HepG2 (cell line): ENCODE results near the gene SND1. TPM values are rescaled to one million over a fixed set of nuclear protein-coding genes. Genes with fewer than 3 reads are reported as not detected.

Experiments used
- ATAC-seq: fragments of 200-7000 bp; cut with Tn5 transposase; 3 replicates; pipeline ENCODE4 v1.9.1; 2020; ENCODE audit warnings: mild to moderate bottlenecking, moderate library complexity
- BruUV-seq: library from RNA; stranded (reverse); fragments of 400-500 nt; replicated peaks from 2 replicates; lab custom pipeline; 2021; lab: Mats Ljungman, UMichigan
- CTCF ChIA-PET: fragments of 300-600 bp; formaldehyde crosslinking; extraction: SDS; loops from one replicate; lab custom pipeline; 2021; ENCODE audit warnings: low total read pairs, inconsistent platforms, low intra/inter-chr PET ratio; lab: Yijun Ruan, JAX
- POLR2A ChIA-PET: fragments of 350-600 bp; sonication (Branson Sonifier 250); formaldehyde crosslinking; loops from one replicate; lab custom pipeline; 2020; ENCODE audit warnings: antibody characterized with exemption, inconsistent platforms; lab: Yijun Ruan, JAX
- DNase-seq: peaks from one replicate; pipeline ENCODE4 v3.0.0-alpha.2; 2015; ENCODE audit warnings: low spot score
- FAIRE-seq: peaks from 3 replicates; lab custom pipeline; 2011; peaks lifted over from hg19 to GRCh38; lab: Jason Lieb, UNC
- H2AFZ ChIP-seq: one replicate; pipeline ENCODE4 v1.6.1; 2011; ENCODE audit warnings: low read length, inconsistent platforms
- H3K27ac ChIP-seq: fragments of 300-600 bp; 3 replicates; pipeline ENCODE4 v1.8.0; 2011; ENCODE audit warnings: mixed run types, mild to moderate bottlenecking, mixed read lengths, low read length, inconsistent platforms; ENCODE audit not compliant: insufficient read depth; ENCODE audit errors: extremely low read length
- H3K27me3 ChIP-seq, 2 experiments: fragments of 200-600 bp in 1 of 2; 2 replicates in 1 of 2; 3 replicates in 1 of 2; pipeline versions ENCODE4 v1.6.0 to v1.8.0; 2011; ENCODE audit warnings: low read length in 2 of 2, mild to moderate bottlenecking in 2 of 2, moderate library complexity in 2 of 2, inconsistent platforms in 1 of 2; ENCODE audit not compliant: insufficient read depth in 2 of 2, control insufficient read depth in 1 of 2
- H3K36me3 ChIP-seq, 2 experiments: fragments of 200-600 bp in 1 of 2; replicated peaks in 1 of 2; 2 replicates in 1 of 2; 3 replicates in 1 of 2; pipeline versions ENCODE4 v1.5.1 to v1.8.0; 2011; ENCODE audit warnings: low read length in 2 of 2, inconsistent platforms in 1 of 2; ENCODE audit not compliant: insufficient read depth in 2 of 2, control insufficient read depth in 1 of 2
- H3K4me1 ChIP-seq: 2 replicates; pipeline ENCODE4 v1.5.1; 2012; ENCODE audit warnings: low read length, inconsistent platforms; ENCODE audit not compliant: insufficient read depth
- H3K4me2 ChIP-seq: 2 replicates; pipeline ENCODE4 v1.6.0; 2011; ENCODE audit warnings: low read depth, low read length, inconsistent platforms
- H3K4me3 ChIP-seq, 3 experiments: fragments of 200-600 bp in 1 of 3; sonication (generic), shearing (Covaris generic) in 1 of 3; replicated peaks in 1 of 3; 2 replicates each; pipeline ENCODE4 v1.5.1; 2011 to 2016; ENCODE audit warnings: low read length in 3 of 3, inconsistent platforms in 2 of 3, low read depth in 2 of 3, mild to moderate bottlenecking in 2 of 3, control low read depth in 1 of 3, mixed read lengths in 1 of 3; ENCODE audit not compliant: insufficient read depth in 1 of 3
- H3K79me2 ChIP-seq: one replicate; pipeline ENCODE4 v1.6.1; 2011; ENCODE audit warnings: low read length, inconsistent platforms; ENCODE audit not compliant: insufficient read depth
- H3K9ac ChIP-seq: 2 replicates; pipeline ENCODE4 v1.6.0; 2011; ENCODE audit warnings: mild to moderate bottlenecking, low read depth, low read length, inconsistent platforms; ENCODE audit not compliant: insufficient read depth
- H3K9me3 ChIP-seq: 2 replicates; pipeline ENCODE4 v1.5.1; 2012; ENCODE audit warnings: mild to moderate bottlenecking, low read length
- H4K20me1 ChIP-seq: 2 replicates; pipeline ENCODE4 v1.6.0; 2011; ENCODE audit warnings: inconsistent platforms, mild to moderate bottlenecking, low read length, moderate library complexity; ENCODE audit not compliant: insufficient read depth
- ARID2 ChIP-seq: sonication (generic); formaldehyde crosslinking; IDR thresholded peaks from 2 replicates; pipeline ENCODE4 v1.8.1; 2022; ENCODE audit warnings: mild to moderate bottlenecking, missing genetic modification reagents, borderline replicate concordance
- NFIC ChIP-seq: IDR thresholded peaks from 2 replicates; pipeline ENCODE4 v1.6.1; 2012; ENCODE audit warnings: mild to moderate bottlenecking, low read length, inconsistent platforms
- RELA ChIP-seq: sonication (generic); formaldehyde crosslinking; IDR thresholded peaks from 2 replicates; pipeline ENCODE4 v1.4.0; 2020; ENCODE audit warnings: missing genetic modification reagents
- SNAPC4 ChIP-seq: sonication (generic); formaldehyde crosslinking; IDR thresholded peaks from 2 replicates; pipeline ENCODE4 v1.4.0; 2020; ENCODE audit warnings: mild to moderate bottlenecking, missing genetic modification reagents
- ZNF609 ChIP-seq: sonication (generic); formaldehyde crosslinking; IDR thresholded peaks from 2 replicates; pipeline ENCODE4 v1.4.0; 2020; ENCODE audit warnings: mild to moderate bottlenecking, missing genetic modification reagents, borderline replicate concordance
- ZNF674 ChIP-seq: sonication (generic); formaldehyde crosslinking; IDR thresholded peaks from 2 replicates; pipeline ENCODE4 v1.5.0; 2020; ENCODE audit warnings: low read depth, mild to moderate bottlenecking, missing genetic modification reagents
- ZNF776 ChIP-seq: sonication (generic); formaldehyde crosslinking; IDR thresholded peaks from 2 replicates; pipeline ENCODE4 v1.4.0; 2020; ENCODE audit warnings: mild to moderate bottlenecking, missing genetic modification reagents
- ZZZ3 ChIP-seq: sonication (generic); formaldehyde crosslinking; IDR thresholded peaks from 2 replicates; pipeline ENCODE4 v1.4.0; 2020; ENCODE audit warnings: missing genetic modification reagents, mild to moderate bottlenecking, borderline replicate concordance
- WGBS: methylation state at CpG from one replicate; pipeline ENCODE4 v1.1.6; 2017; ENCODE audit warnings: low lambda C conversion rate; 5-methylcytosine and 5-hydroxymethylcytosine counted together
- in situ Hi-C: cut with HindIII; loops from 2 replicates; pipeline ENCODE4 v1.10.0; 2017; ENCODE audit warnings: low pct_unique_long_range_greater_than_20kb; ENCODE audit not compliant: extremely low pct_ligation_motif_present
- intact Hi-C: fragments of 100-400 bp; cut with micrococcal nuclease; formaldehyde crosslinking; loops from one replicate; pipeline ENCODE4 v1.10.0; 2022; ENCODE audit not compliant: unreplicated experiment
- polyA plus RNA-seq, 8 experiments: library from polyadenylated mRNA; depleted of rRNA in 3 of 8; stranded (reverse) in 7 of 8; unstranded in 1 of 8; fragments of >200 nt; fragmentation: Illumina TruSeq in 4 of 8; extraction: Trizol in 4 of 8; gene quantifications; 2 replicates each; pipeline versions ENCODE4 v1.2.1 to v1.2.3, GENCODE V29; 2011 to 2016; ENCODE audit warnings: low read depth in 4 of 8, missing spikeins in 1 of 8, mixed read lengths in 1 of 8; ENCODE audit not compliant: insufficient read depth in 1 of 8
- total RNA-seq, 5 experiments: library from RNA; depleted of rRNA; stranded (reverse); fragments of >200 nt; fragmentation: Illumina TruSeq; extraction: Trizol; gene quantifications; 2 replicates each; pipeline ENCODE4 v1.2.3, GENCODE V29; 2016; ENCODE audit warnings: low read depth in 1 of 5
- TF ChIP-seq, protein P1 (sequence below): sonication (generic); formaldehyde crosslinking; IDR thresholded peaks from 2 replicates; pipeline ENCODE4 v1.8.0; 2022; ENCODE audit warnings: mild to moderate bottlenecking, missing genetic modification reagents, moderate library complexity

The SND1 gene
- total and polyA plus RNA-seq, 2 of the 13 experiments (the other 11 are each of a cell fraction or from before 2014, with no cell fraction given), result 110 to 182 TPM

GRCh38 chr7:128044064-128044463, 392.1 kb downstream of the SND1 start:
- no TSS peak for BruUV-seq

More at GRCh38 chr7:128044064-128044463, 392.1 kb downstream of the SND1 start:
- H3K9ac ChIP-seq, result no peak overlapping the region
- in situ Hi-C loops, result no loop called here
- ChIA-PET POLR2A (no interaction called here), CTCF (no interaction called here)
- H3K4me2 ChIP-seq, result no peak overlapping the region
- H4K20me1 ChIP-seq, result no peaks in the 10 kb centered on the region
- peaks cover 12 to 39% of the 10 kb centered on the region in 2 experiments for H3K36me3 ChIP-seq
- intact Hi-C loops, result no loop called here
- H3K27ac ChIP-seq, result no peak overlapping the region
- no peak overlapping the region for H3K4me3 ChIP-seq
- H3K4me1 ChIP-seq, result no peaks in the 10 kb centered on the region
- DNase-seq (no peak), FAIRE-seq (peak; percentile 4), ATAC-seq (no peak)
- no peaks in the 10 kb centered on the region for H3K79me2 ChIP-seq
- no peak overlapping the region for H2AFZ ChIP-seq
- no peaks in the 10 kb centered on the region for H3K27me3 ChIP-seq
- no peak for TF ChIP-seq ZZZ3 (CRISPR knock-in tag)
- no peak for TF ChIP-seq RELA (CRISPR knock-in tag)
- no peak for TF ChIP-seq ARID2 (CRISPR knock-in tag)
- TF ChIP-seq SNAPC4 (CRISPR knock-in tag), result no peak
- TF ChIP-seq ZNF674 (CRISPR knock-in tag), result no peak
- TF ChIP-seq ZNF776 (CRISPR knock-in tag), result no peak
- TF ChIP-seq, protein P1, sequence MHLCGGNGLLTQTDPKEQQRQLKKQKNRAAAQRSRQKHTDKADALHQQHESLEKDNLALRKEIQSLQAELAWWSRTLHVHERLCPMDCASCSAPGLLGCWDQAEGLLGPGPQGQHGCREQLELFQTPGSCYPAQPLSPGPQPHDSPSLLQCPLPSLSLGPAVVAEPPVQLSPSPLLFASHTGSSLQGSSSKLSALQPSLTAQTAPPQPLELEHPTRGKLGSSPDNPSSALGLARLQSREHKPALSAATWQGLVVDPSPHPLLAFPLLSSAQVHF, result no peak
- TF ChIP-seq NFIC, result no peak
- no peak for TF ChIP-seq ZNF609
- WGBS, result 100% methylated on average over 4 of the region's 5 CpGs
- no peaks in the 10 kb centered on the region for H3K9me3 ChIP-seq
